GM21390 (cell line): ENCODE data around the gene KLC4.
A peak's percentile ranks its signal among the peaks of the same experiment; 100 is the strongest.

Experiments
- ATAC-seq: cut with Tn5 transposase; IDR thresholded peaks from one replicate; pipeline ENCODE4 v1.9.1; 2021; ENCODE audit not compliant: unreplicated experiment

KLC4 gene

GRCh38 chr6:43059168-43060033, at the start of gene KLC4, which contains the start of gene MRPL2:
TSS of gene KLC4 (plus strand) at chr6:43059631. CDS start at chr6:43061336, 1,705 bp downstream.
TSS of gene MRPL2 (minus strand) at chr6:43059434. CDS start at chr6:43059381, 53 bp downstream.
- peak; percentile 82 for ATAC-seq

- ATAC-seq, result no peak
Observed at GRCh38 chr6:43011207-43011606, 48.2 kb upstream of the KLC4 start.

DNA sequence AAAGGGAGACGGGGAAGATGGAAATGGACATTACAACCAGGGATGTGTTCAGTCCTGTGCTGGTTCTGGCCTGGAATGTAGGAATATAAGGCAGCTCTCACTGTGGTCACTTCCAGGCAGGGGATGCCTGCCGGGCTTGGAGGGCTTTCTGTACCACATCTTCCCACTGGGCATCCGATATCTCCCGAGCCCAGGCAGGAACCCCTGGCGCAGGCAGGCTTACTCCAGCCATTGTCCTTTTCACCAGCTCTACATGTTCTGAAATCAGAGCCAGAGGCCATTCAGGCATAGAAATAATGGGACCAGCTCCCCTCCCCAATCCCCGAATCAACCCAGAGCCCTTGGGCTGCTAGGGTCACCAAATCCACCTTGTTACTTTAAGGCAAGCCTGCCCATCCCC, 47.1 kb upstream of the KLC4 start:
- no peak for ATAC-seq

- ATAC-seq, result peak; percentile 6
Observed at GRCh38 chr6:43013097-43013842, 46.2 kb upstream of the KLC4 start.

- ATAC-seq, result peak; percentile 84
Observed at GRCh38 chr6:43013843-43014433, 45.5 kb upstream of the KLC4 start, which contains the start of the genes KLHDC3 and MEA1. TSS of gene KLHDC3 (plus strand) at chr6:43014249. CDS start at chr6:43017193, 2,944 bp downstream. TSS of gene MEA1 (minus strand) at chr6:43013946. CDS start at chr6:43013813, 133 bp downstream.

DNA sequence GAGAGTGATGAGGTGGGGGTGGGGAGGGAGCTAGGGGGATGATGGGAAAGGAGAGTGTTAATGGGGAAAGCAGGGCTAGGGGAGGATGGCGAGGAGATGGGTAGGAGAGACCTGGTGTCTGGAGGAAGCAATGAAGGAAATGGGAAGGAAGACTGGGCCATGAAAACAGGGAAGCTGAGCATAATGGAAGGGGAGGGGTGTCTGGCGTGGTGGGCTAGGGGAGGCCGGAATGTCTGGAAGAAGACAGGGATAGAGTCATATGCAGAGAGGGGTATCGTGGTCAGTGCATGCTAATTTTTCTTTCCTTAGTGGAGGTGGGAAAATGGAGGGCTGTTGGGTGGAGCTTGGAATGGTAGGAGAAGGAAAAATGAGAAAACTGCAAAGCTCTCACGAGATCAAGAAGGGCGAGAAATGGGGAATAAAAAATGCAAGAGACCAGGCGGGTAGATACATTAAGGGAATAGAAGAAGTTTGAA, 45.0 kb upstream of the KLC4 start:
- ATAC-seq, result no peak

DNA sequence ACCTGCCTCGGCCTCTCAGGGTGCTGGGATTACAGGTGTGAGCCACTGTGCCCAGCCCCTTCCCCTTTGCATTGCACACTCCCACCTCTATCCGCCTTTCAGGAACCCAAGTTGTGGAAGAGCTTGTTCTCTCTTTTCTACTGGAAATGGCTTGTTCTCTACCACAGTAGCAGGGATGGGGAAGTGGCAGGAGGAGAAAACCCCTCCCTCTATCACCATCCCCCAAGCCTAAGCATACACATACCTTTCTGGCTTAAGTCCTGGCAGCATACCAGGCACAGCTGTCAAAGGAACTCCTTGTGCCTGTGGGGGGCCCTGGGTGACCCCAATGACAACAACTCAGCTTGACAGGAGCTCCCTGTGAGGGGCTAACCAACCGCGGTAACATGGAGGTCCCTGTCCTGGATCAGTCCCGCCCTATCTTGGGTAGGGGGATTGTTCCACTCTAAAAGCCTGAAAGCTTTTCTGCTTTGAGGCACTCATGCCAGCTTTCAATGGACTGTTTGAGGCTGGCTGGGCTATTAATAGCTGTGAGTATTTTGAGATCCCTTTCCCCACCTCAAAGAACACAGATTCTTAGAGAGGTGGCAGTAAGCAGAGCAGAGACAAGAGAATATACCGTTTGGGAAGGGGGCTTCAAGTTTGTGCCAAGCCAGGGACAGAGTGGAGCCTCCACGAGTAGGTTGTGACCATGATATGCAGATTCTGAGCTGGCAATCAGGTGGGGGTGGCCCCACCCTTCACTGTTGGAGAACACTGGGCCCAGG, 43.1 kb upstream of the KLC4 start:
- ATAC-seq, result no peak

DNA sequence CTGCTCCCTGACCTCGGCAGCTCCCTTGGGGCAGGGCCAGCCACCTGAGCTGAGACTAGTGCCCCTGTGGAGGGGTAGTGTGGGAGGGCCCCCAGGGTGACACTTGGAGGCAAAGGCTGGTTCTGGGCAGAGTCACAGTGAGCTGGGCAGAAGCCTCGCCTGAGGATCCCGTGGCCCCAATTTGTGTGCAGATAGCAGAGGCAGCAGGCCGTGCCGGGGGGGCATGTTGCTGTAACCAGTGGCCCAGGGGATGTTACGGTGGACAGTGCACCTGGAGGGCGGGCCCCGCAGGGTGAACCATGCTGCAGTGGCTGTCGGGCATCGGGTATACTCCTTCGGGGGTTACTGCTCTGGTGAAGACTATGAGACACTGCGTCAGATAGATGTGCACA, 42.5 kb upstream of the KLC4 start:
- no peak for ATAC-seq

DNA sequence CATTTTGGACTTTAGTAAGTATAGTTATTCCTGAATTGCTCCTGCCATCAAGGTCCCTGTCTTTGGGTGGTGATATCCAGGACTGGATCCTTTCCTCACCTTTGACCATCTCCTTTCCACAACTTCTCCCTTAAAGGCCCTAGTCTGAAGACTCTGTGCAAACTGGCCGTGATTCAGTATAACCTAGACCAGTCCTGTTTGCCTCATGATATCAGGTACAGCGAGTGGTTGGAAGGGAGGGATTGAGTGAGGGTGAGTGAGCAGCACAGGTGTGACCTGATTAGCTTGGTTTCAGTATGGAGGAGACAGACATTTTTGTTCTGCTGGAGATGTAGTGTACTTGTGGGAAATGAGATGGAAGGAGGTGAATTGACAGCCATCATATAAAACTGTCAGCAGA, 40.3 kb upstream of the KLC4 start:
- no peak for ATAC-seq

GRCh38 chr6:43020052-43020705, 39.3 kb upstream of the KLC4 start:
- ATAC-seq, result no peak

DNA sequence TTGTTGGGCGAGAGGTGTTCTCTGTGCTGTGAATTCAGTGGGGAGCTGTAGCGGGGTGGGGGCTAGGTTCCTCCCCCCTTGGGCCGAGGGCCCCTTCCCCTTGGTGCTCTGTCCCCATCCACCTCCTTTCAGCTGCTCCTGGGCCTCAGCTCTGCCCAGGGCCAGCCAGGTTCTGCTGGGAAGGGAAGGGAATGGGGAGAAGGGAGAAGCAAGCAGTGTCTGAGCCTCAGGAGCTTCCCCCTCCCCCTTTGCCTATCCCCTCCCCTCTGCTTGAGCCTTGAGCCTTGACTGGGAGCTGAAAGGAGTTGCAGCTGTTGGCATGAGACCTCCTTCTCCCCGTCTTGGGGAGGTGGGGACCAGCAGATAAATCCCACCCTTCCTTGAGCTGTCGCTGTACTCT, 38.6 kb upstream of the KLC4 start:
- no peak for ATAC-seq

DNA sequence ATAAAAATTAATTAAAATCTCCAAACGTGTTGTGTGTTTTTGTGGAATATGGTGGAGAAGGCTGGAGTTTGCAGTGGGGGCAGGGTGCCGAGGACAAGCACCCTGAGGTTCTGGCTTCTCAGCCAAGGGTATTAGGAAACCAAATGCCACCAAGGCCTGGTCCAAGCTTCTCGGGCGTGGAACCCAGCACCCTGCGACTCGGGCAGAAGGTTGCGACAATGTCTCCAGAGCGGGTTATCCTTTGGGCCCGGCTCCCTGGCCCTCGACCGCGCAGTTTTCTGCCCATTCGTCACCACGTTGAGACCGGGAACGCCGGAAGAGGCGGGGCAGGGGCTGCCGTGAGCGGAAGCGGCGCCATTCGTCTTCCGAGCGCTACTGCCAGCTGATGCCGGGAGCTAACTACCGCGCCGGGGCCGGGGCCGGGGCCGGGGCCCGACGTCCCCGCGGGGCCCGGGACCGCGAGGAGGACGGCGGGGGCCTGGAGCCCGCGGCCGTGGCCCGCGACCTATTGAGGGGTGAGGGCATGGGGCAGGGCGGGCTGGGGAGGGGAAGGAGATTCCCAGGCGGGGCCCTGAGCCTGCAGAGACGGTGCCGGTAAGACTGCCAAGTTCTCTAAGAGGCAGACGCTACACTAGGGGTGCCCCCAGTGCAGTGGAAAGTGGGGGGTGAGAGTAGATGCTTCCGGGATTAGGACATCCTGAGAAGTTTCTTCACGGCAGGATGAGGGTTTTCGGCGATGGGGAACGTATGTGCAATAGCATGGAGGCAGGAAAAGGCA, 38.0 kb upstream of the KLC4 start, which contains the start of gene RRP36:
TSS of gene RRP36 (plus strand) at position 354 of the 778 bp plus-strand sequence. CDS start at position 386, 32 bp downstream.
- peak; percentile 82 for ATAC-seq

GRCh38 chr6:43024436-43024835, 35.0 kb upstream of the KLC4 start:
- ATAC-seq, result no peak

- no peak for ATAC-seq
Observed at GRCh38 chr6:43026365-43026764, 33.1 kb upstream of the KLC4 start.

- ATAC-seq, result no peak
Observed at GRCh38 chr6:43029120-43029519, 30.3 kb upstream of the KLC4 start.

DNA sequence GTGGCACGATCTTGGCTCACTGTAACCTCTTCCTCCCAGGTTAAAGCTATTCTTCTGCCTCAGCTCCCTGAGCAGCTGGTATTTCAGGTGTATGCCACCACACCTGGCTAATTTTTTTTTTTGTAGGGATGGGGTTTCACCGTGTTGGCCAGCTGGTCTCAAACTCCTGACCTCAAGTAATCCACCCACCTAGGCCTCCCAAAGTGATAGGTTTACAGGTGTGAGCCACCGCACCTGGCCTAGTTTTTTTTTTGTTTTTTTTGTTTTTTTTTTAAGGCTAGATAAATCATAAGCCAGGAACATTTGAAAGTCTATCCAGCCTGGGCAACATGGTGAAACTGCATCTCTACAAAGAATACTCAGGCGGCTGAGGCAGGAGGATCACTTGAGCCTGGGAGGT, 27.1 kb upstream of the KLC4 start:
- no peak for ATAC-seq

GRCh38 chr6:43033496-43034189, 25.8 kb upstream of the KLC4 start:
- ATAC-seq, result no peak

DNA sequence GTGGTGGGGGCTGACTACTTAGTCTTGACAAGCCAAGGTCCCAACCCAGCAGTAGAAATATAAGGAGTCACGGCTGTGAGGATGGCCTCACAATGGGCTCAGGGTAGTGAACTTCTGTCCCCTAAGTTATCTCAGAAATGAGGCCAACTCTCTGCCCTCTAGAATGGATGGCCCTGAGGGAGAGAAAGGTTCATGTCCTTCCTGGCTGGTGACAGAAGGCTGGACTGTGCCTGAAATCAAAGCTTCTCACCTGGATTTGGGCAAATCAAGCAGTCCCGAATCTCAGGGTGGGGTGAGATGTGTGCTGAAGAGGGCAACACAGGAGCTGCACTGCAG, 25.3 kb upstream of the KLC4 start:
- no peak for ATAC-seq
